Activated T-helper 2 cell treated with anti-CD3 and anti-CD28 coated beads, Interferon-gamma antibody, Interleukin-2, Interleukin-4, amounts not matched to agents 10 μg/mL and 5 μg/mL and 100 μg/mL, durations not matched to agents 14 hours and 24 hours and 36 hours (primary cell): ENCODE data around the gene FBLN5. TPM values are rescaled to one million over a fixed set of nuclear protein-coding genes. Genes with fewer than 3 reads are reported as not detected.

Source experiments
- DNase-seq: peaks from one replicate; pipeline ENCODE4 v3.0.0; 2021; ENCODE audit warnings: low spot score
- H3K27ac Mint-ChIP-seq: one replicate; pipeline ENCODE4 v1.8.0; 2021; ENCODE audit warnings: mixed read lengths
- H3K27me3 Mint-ChIP-seq: one replicate; pipeline ENCODE4 v1.8.0; 2021; ENCODE audit warnings: low read depth, mixed read lengths
- H3K36me3 Mint-ChIP-seq: one replicate; pipeline ENCODE4 v1.8.0; 2021; ENCODE audit warnings: low read depth, mixed read lengths
- H3K4me1 Mint-ChIP-seq: one replicate; pipeline ENCODE4 v1.8.0; 2021; ENCODE audit warnings: low read depth, mixed read lengths
- H3K4me3 Mint-ChIP-seq: one replicate; pipeline ENCODE4 v1.8.0; 2021; ENCODE audit warnings: low read depth, mild to moderate bottlenecking, moderate library complexity, mixed read lengths
- H3K9me3 Mint-ChIP-seq: one replicate; pipeline ENCODE4 v1.8.0; 2021; ENCODE audit warnings: mixed read lengths
- intact Hi-C: fragments of 100-400 bp; cut with micrococcal nuclease; formaldehyde crosslinking; loops from one replicate; pipeline ENCODE4 v1.15.1; 2023
- total RNA-seq: library from RNA; stranded (reverse); gene quantifications from 2 replicates; pipeline ENCODE4 v1.2.3, GENCODE V29; 2022

The FBLN5 gene, protein sequence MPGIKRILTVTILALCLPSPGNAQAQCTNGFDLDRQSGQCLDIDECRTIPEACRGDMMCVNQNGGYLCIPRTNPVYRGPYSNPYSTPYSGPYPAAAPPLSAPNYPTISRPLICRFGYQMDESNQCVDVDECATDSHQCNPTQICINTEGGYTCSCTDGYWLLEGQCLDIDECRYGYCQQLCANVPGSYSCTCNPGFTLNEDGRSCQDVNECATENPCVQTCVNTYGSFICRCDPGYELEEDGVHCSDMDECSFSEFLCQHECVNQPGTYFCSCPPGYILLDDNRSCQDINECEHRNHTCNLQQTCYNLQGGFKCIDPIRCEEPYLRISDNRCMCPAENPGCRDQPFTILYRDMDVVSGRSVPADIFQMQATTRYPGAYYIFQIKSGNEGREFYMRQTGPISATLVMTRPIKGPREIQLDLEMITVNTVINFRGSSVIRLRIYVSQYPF
- 6.2 and 6.4 TPM in 2 replicates for total RNA-seq

DNA sequence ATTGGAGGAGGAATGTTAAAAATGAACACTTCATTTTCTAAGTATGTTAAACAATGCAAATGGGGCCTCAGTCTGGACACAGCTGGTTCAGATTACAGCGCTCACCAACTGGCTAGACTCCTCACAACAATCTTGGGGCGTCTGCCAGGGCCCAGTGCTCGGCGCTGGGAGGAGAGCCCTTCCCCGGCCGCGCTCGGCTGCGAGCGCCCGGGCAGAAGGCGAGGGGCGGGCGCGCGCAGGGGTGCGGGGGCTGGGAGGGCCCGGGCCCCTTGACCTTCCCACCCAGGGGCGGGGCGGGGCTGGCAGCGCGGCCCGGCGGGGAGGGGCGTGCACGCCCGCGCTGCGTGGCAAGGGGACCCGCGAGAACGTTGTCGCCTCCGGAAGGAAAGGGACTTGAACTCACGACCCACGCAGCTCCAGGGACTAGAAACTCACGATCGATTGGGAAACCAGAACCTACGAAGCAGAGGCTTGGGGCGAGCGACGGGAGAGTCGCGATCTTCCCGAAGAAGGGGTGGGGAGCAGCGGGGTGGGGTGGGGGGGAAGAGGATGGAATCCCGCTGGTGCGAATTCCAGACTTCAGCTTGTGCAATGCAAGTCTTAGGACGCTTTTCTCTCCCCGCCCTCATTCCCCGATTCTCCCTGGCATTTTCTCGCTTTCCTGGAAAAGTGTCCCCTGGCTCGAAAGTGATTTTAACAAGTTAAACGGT, at the start of gene FBLN5:
FBLN5 (minus strand) TSS at position 220 of the 710 bp plus-strand sequence. CDS start 465 bp downstream, outside the sequence.
- peak within 1 kb of the TSS; percentile 86 for H3K4me3 Mint-ChIP-seq

DNA sequence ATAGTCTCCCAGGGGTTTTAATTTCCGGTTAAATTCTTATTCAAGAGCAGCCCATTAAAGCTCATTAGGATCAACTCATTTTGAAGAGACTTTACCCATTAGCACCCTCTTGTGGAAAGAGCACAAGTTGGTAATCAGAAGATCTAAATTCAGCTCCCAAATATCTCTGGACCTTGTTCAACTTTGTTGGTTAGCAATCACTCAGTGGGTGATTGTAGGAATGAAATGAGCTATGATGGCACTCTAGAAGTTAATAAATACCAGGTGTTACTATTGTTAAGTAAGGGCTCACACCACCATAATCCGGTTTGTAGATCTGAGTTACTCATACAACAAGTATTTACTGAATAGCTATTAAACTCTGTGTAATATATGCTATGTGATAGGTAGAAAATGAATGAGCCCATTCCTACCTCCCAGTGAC, 49.5 kb upstream of the FBLN5 start:
- Mint-ChIP-seq H3K36me3 (peaks cover 53% of the 10 kb centered on the region), H3K9me3 (no peaks in the 10 kb centered on the region), H3K4me1 (peaks cover 32% of the 10 kb centered on the region), H3K27me3 (no peaks in the 10 kb centered on the region), H3K4me3 (no peak overlapping the region), H3K27ac (no peak overlapping the region)
- intact Hi-C loops, result loop anchor here (5.0 kb wide), 2 partner anchors 50 to 345 kb away; partner anchors contain the start of gene FBLN5
- DNase-seq, result no peak

More for the DNA sequence above, at the start of gene FBLN5:
- Mint-ChIP-seq H3K9me3 (no peaks in the 10 kb centered on the region), H3K4me1 (peaks cover 9% of the 10 kb centered on the region), H3K36me3 (no peaks in the 10 kb centered on the region), H3K27me3 (peaks cover 28% of the 10 kb centered on the region), H3K27ac (no peak within 1 kb of the TSS)
- intact Hi-C loops, result loop anchor here (5.0 kb wide), 1 partner anchor 50 kb away; no protein-coding TSS in a partner anchor
- no peak for DNase-seq

DNA sequence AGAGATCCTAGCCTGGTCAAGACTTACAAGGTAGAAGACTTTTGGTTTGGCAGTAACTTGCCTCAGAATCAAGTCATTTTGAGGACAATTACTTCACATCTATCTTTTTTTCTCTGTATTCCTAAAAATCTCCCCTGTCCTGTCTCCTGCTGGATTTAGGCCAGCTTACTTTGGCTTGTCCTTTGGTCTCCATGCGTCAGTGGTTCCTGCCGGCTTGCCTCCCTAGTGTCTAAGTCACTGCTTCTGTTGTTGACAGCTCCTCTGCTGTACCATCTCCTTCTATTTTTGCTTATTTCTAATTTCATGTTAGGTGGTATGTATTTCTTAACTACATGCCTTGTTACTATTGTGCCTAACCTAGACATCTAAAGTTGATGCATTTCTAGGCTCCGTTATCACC, 39.7 kb upstream of the FBLN5 start:
- intact Hi-C loops, result no loop called here
- H3K36me3 Mint-ChIP-seq, result peaks cover 81% of the 10 kb centered on the region
- no peak for DNase-seq
- H3K4me3 Mint-ChIP-seq, result no peak overlapping the region
- no peaks in the 10 kb centered on the region for H3K9me3 Mint-ChIP-seq
- H3K27ac Mint-ChIP-seq, result no peak overlapping the region
- H3K27me3 Mint-ChIP-seq, result no peaks in the 10 kb centered on the region
- H3K4me1 Mint-ChIP-seq, result peaks cover 13% of the 10 kb centered on the region

DNA sequence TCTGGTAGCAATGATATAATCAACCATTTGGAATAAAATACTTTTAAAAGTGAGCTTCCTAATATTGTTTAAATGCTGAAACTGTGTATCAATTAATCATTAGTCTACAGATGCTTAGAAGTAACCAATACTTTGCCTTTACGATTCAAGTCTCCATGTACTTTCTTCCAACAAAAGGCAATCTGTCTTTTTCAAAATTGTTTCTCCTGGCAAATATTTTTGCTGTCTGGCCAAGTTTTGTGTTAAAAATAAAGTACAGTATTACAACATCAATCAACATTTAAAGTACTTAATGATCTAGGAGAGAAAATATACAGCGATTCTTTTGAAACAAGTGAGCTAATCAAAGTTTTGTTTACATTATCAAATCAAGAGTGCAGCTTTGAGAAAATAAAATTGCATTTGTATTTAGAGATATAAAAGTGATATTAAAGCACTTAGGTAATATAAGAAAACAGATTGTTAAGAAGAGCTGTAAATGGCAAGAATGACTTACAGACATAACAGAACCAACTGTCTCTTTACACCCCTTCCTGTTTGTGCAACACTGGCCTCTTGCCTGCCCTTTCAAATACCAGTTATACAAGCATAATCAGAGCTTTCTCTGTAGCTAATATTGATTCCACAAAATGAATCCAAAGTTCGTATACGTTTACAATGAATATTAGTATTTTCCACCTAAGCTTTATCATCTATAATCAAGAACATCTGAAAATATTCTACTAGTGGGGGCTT, 38.2 kb upstream of the FBLN5 start:
- no peak overlapping the region for H3K4me3 Mint-ChIP-seq
- peaks cover 71% of the 10 kb centered on the region for H3K36me3 Mint-ChIP-seq
- H3K27ac Mint-ChIP-seq, result no peak overlapping the region
- no peak for DNase-seq
- no peaks in the 10 kb centered on the region for H3K9me3 Mint-ChIP-seq
- H3K27me3 Mint-ChIP-seq, result no peaks in the 10 kb centered on the region
- peaks cover 13% of the 10 kb centered on the region for H3K4me1 Mint-ChIP-seq
- intact Hi-C loops, result no loop called here

DNA sequence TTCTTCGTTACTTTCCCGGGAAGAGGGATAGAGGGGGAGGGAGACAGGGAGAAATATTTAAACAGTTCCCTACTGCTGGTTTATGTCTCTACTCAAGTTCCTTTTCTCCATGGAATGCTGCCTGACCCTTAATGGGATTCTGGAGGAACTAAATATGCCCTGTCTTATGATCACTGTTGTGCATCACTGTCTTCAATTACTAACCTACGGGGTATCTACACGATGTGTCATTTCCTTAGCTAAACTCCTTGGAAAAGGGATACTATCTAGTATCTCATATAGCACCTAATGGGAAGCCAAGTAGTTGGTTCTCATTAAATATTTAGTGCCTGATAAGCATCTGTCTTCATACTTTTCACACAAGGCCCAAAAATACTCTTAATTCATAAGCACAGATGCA, 37.5 kb upstream of the FBLN5 start:
- no peak overlapping the region for H3K27ac Mint-ChIP-seq
- peaks cover 76% of the 10 kb centered on the region for H3K36me3 Mint-ChIP-seq
- intact Hi-C loops, result no loop called here

DNA sequence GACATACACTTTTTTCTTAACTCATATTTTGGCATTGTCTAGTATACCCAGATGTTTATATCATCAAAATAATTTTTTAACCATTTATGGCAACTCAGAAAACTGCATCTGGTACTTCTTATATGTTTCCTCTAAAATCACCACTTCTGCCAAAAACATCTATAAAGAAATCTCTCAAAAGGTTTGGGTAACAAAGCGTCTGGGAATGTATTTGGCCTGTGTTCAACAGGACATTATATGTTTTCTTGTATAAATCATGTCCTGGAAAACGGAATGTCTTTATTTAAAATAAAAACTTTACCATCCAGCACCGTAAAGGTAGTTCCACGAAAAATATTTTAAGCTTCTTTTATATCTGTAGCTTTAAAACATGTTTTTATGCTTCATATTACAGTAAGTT, 36.1 kb upstream of the FBLN5 start:
- intact Hi-C loops, result loop anchor here (5.0 kb wide), 1 partner anchor 111 kb away; no protein-coding TSS in a partner anchor
- H3K4me3 Mint-ChIP-seq, result no peak overlapping the region
- H3K9me3 Mint-ChIP-seq, result no peaks in the 10 kb centered on the region
- no peak overlapping the region for H3K27ac Mint-ChIP-seq
- no peak for DNase-seq
- peaks cover 32% of the 10 kb centered on the region for H3K4me1 Mint-ChIP-seq
- H3K27me3 Mint-ChIP-seq, result no peaks in the 10 kb centered on the region
- H3K36me3 Mint-ChIP-seq, result peaks cover 68% of the 10 kb centered on the region

More for the DNA sequence above, 37.5 kb upstream of the FBLN5 start:
- Mint-ChIP-seq H3K4me3 (no peak overlapping the region), H3K27me3 (no peaks in the 10 kb centered on the region), H3K4me1 (peaks cover 19% of the 10 kb centered on the region), H3K9me3 (no peaks in the 10 kb centered on the region)
- no peak for DNase-seq

DNA sequence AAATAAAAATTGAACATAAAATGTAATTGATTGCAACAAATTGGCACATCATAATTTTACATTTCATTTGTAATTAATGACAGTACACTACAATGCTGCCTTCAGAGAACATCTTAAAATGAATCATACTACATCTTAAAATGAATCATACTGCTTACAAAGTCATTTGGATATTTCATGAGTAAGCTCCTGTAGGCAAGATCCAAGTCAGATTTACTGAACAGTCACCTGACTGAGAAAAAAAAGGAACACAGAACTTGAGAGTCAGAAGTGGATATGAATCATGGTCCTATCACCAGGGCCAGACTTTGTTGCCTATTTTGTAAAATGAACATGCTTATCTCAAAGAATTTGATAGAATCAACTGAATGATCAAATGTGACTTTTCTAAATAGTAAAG, 32.7 kb upstream of the FBLN5 start:
- Mint-ChIP-seq H3K27ac (peak overlapping the region; percentile 17), H3K36me3 (peaks cover 55% of the 10 kb centered on the region), H3K4me3 (no peak overlapping the region), H3K27me3 (no peaks in the 10 kb centered on the region), H3K4me1 (peaks cover 42% of the 10 kb centered on the region), H3K9me3 (no peaks in the 10 kb centered on the region)
- intact Hi-C loops, result loop anchor here (1.0 to 5.0 kb wide), 3 partner anchors 12 to 108 kb away; no protein-coding TSS in a partner anchor
- no peak for DNase-seq

DNA sequence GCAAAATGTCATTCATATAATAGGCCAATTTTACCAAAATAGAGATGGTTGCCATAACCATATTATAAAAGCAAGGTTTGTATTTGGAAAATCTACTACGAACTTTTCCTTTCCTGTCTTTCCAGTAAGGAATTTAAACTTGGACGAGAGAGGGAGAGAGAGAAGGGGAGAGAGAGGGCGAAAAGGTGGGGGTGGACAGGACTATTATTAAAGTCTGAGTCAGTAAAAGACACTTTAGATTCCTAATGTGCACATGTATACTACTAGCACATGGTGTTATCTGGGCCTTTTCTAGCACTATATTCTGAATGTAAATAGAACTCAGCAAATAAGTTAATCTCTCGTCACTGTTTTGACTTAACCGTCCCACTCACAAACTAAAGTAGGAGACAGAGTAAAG, 30.4 kb upstream of the FBLN5 start:
- no peaks in the 10 kb centered on the region for H3K27me3 Mint-ChIP-seq
- H3K4me1 Mint-ChIP-seq, result peaks cover 39% of the 10 kb centered on the region
- H3K4me3 Mint-ChIP-seq, result no peak overlapping the region
- peaks cover 46% of the 10 kb centered on the region for H3K36me3 Mint-ChIP-seq
- no peak overlapping the region for H3K27ac Mint-ChIP-seq
- no peak for DNase-seq
- no peaks in the 10 kb centered on the region for H3K9me3 Mint-ChIP-seq
- intact Hi-C loops, result loop anchor here (2.0 kb wide), 1 partner anchor 17 kb away; no protein-coding TSS in a partner anchor

DNA sequence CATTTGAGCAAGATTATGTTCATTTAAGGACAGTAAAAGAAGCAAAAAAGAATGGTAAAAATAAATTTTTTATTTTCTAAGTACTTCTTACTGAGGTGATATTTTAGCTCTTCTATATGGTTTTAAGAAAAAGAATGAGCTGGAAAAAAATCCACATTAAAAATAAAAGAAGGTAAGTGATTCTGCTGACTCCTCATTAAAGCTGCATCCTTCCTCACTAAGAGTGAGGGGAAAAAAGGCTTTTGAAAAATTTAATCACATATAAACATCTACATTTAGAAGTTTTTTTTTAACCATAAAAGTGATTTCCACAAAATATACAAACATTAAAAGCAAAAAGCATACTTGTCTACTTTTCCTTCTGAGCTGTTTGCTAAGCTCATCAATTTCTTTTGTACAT, 28.3 kb upstream of the FBLN5 start:
- H3K4me3 Mint-ChIP-seq, result no peak overlapping the region
- peaks cover 53% of the 10 kb centered on the region for H3K36me3 Mint-ChIP-seq
- no peaks in the 10 kb centered on the region for H3K9me3 Mint-ChIP-seq
- no peak overlapping the region for H3K27ac Mint-ChIP-seq
- H3K4me1 Mint-ChIP-seq, result peaks cover 38% of the 10 kb centered on the region
- intact Hi-C loops, result loop anchor here (2.0 kb wide), 1 partner anchor 15 kb away; no protein-coding TSS in a partner anchor
- no peak for DNase-seq
- H3K27me3 Mint-ChIP-seq, result no peaks in the 10 kb centered on the region

DNA sequence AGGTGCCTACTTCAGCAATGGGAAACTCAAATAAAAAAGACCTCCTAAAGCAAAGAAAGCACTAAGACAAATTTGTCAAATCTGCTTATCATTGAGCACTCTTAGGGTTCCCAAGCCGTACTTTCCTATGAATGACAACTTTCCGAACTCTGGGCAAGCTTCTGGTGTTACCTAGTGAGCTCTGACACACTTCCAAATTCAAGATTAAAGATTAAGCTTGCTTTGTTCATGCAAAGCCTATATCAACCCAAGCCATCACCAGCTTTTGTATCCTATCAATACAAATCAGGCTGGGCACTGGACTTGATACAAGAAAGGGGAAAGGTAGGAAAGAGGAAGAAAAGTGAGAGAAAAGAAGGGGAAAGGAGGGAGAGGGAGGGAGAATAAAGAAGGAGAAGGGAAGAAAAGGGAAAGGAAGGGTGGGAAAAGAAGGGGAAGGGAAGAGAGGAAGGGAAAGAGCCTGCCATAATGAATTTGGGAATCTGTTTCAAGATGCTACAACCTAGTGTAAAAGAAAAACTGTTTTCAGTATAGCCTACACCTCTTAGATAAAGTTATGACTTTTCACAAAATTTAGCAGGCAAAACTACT, 23.8 kb upstream of the FBLN5 start:
- DNase-seq, result no peak
- Mint-ChIP-seq H3K27me3 (no peaks in the 10 kb centered on the region), H3K36me3 (peaks cover 52% of the 10 kb centered on the region), H3K4me1 (peaks cover 15% of the 10 kb centered on the region), H3K4me3 (no peak overlapping the region), H3K27ac (no peak overlapping the region), H3K9me3 (no peaks in the 10 kb centered on the region)
- intact Hi-C loops, result no loop called here

DNA sequence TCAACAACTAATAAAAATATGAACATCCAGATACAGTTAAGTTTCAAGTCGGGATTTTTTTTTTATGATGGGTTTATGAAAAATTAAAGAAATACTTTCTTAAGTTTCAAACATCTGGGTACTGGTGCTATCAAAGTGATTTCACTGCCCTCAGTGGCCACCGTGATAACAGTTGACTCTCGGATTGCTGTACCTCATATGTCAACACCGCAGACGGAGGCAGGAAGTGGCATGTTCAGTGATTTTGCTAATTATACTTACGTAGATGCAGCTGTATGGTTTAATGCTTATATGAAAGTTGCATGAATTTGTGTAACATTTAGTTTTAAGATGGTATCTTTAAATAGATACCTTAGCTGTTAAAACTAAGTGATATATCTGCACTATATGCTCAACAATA, 20.8 kb upstream of the FBLN5 start:
- H3K4me3 Mint-ChIP-seq, result no peak overlapping the region
- peaks cover 41% of the 10 kb centered on the region for H3K36me3 Mint-ChIP-seq
- peak overlapping the region; percentile 63 for H3K27ac Mint-ChIP-seq
- no peaks in the 10 kb centered on the region for H3K27me3 Mint-ChIP-seq
- H3K9me3 Mint-ChIP-seq, result no peaks in the 10 kb centered on the region
- peaks cover 18% of the 10 kb centered on the region for H3K4me1 Mint-ChIP-seq
- no peak for DNase-seq
- intact Hi-C loops, result loop anchor here (1.0 to 5.0 kb wide), 2 partner anchors 12 to 96 kb away; no protein-coding TSS in a partner anchor

DNA sequence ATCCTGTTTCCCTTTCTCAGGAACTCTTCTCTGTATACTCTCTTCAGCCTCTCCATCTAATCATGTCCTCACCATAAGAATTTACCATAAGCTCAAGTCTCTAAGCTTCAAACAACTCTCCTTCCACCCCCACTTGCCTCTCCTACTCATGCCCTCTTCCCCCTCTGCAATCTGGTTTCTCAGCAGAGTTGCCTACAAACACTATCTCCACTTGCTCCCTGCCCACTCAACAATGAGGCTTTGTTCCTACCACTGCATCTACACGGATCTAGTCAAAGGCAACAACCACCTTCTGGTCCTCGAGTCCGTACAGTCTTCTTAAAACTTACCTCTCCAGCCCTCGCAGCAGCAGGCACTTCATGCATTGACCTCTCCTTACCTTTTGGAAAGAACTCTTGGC, 17.2 kb upstream of the FBLN5 start:
- no peaks in the 10 kb centered on the region for H3K9me3 Mint-ChIP-seq
- H3K27me3 Mint-ChIP-seq, result no peaks in the 10 kb centered on the region

More for the DNA sequence above, 17.2 kb upstream of the FBLN5 start:
- Mint-ChIP-seq H3K36me3 (peaks cover 24% of the 10 kb centered on the region), H3K4me3 (no peak overlapping the region), H3K4me1 (peaks cover 29% of the 10 kb centered on the region), H3K27ac (peak overlapping the region; percentile 2)
- no peak for DNase-seq
- intact Hi-C loops, result loop anchor here (5.0 kb wide), 1 partner anchor 92 kb away; no protein-coding TSS in a partner anchor
